SH-SY5Y (cell line): ENCODE measurements around the gene METTL15.

Experiments used
- GATA2 ChIP-seq: IDR thresholded peaks from 2 replicates; pipeline ENCODE4 v1.6.1; 2011; ENCODE audit warnings: mild to moderate bottlenecking, low read depth, low read length
- GATA3 ChIP-seq: IDR thresholded peaks from 2 replicates; pipeline ENCODE4 v1.6.1; 2011; ENCODE audit warnings: low read depth, mild to moderate bottlenecking, low read length, moderate library complexity

DNA sequence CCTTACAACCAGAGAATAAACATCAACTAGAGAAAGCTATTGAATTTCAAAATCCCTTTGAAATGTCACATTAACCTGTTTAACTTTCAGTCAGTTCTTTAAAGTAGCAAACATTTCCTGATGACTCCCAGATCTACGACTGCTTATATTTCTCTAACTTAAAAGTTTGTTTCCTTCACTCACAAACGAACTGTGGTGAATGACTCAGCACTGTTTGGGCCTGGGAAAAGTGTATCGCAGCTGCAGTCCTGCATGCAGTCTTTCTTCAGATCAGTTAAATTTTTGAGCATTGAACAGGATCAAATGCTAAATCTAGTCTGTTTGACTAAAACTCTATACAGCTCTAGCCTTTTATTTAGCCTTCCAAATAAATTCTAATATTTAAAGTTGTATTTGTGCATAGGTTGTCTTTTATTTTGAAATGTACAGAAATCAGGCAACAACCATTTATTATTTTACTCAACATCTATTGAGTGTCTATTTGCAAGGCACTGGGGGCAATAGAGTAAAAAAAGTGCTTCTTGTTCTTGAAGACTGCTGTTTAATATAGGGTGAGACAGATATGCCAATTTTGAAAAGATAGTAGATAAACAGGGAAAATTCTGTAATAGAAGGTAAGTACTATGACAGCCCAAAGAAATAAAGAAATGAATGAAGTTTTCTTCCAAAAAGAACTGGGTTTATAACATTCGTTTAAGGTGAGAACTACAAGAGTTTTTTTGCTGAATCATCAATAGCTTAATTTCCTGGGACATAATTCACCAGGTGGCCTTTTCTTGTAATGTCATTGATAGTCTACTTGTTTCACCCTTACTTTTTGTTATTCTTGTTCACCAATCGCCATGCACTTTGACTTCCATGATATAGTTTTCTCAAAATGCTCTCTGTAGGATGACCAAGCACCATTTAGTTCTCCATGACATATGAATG lies 235.4 kb downstream of the METTL15 start:
- TF ChIP-seq GATA2 (no peak), GATA3 (no peak)
